ENCODE data around the gene SH2B3. TPM values are rescaled to one million over a fixed set of nuclear protein-coding genes. Genes with fewer than 3 reads are reported as not detected.

The SH2B3 gene
- total RNA-seq, 2 donors from 2014 or later = 26.4 to 40.9 TPM

GRCh38 chr12:111424793-111425251, 19.1 kb downstream of the SH2B3 start:
- H3K9ac ChIP-seq (ENCODE audit: low read depth in 2 of 2, low read length in 2 of 2) = peak overlapping the region; percentile 3 to 57
- no peak overlapping the region for H3K27ac ChIP-seq
- H3K4me3 ChIP-seq = no peak overlapping the region
- H3K27me3 ChIP-seq = no peaks in the 10 kb centered on the region
- H3K4me1 ChIP-seq = peaks cover 29% of the 10 kb centered on the region
- no peak for DNase-seq
- intact Hi-C loops (cut with DNase I) = no loop called here
- H3K9me3 ChIP-seq = no peaks in the 10 kb centered on the region
- no peaks in the 10 kb centered on the region for H3K36me3 ChIP-seq
- TF ChIP-seq CTCF (IDR thresholded peaks at IDR 0.05) = no peak

- no peak overlapping the region for H3K4me3 ChIP-seq
- H3K9me3 ChIP-seq = no peaks in the 10 kb centered on the region
- H3K27ac ChIP-seq = peak overlapping the region; percentile 32
- intact Hi-C loops (cut with DNase I) = no loop called here
- no peak for TF ChIP-seq CTCF (IDR thresholded peaks at IDR 0.05)
- H3K36me3 ChIP-seq = no peaks in the 10 kb centered on the region
- no peak for DNase-seq
- no peaks in the 10 kb centered on the region for H3K27me3 ChIP-seq
- H3K9ac ChIP-seq (ENCODE audit: low read depth in 2 of 2, low read length in 2 of 2) = peak overlapping the region in 1 of 2 donors; percentile 57
- peaks cover 35% of the 10 kb centered on the region for H3K4me1 ChIP-seq
Observed at GRCh38 chr12:111425655-111426054, 19.9 kb downstream of the SH2B3 start.

GRCh38 chr12:111426344-111427185, 20.8 kb downstream of the SH2B3 start:
- Histone ChIP-seq H3K9me3 (no peaks in the 10 kb centered on the region), H3K36me3 (no peaks in the 10 kb centered on the region), H3K27me3 (no peaks in the 10 kb centered on the region), H3K27ac (peak overlapping the region; percentile 66), H3K4me1 (peaks cover 44% of the 10 kb centered on the region), H3K9ac (ENCODE audit: low read depth in 2 of 2, low read length in 2 of 2) (peak overlapping the region in 1 of 2 donors; percentile 57), H3K4me3 (no peak overlapping the region)
- intact Hi-C loops (cut with DNase I) = no loop called here
- peak; percentile 77 for DNase-seq
- TF ChIP-seq CTCF (IDR thresholded peaks at IDR 0.05) = no peak

GRCh38 chr12:111427417-111428074, 21.8 kb downstream of the SH2B3 start:
- no peaks in the 10 kb centered on the region for H3K9me3 ChIP-seq
- peak overlapping the region; percentile 43 to 69 for H3K9ac ChIP-seq (ENCODE audit: low read depth in 2 of 2, low read length in 2 of 2)
- DNase-seq = no peak
- no peaks in the 10 kb centered on the region for H3K27me3 ChIP-seq
- peak overlapping the region; percentile 66 for H3K27ac ChIP-seq
- intact Hi-C loops (cut with DNase I) = no loop called here
- H3K4me1 ChIP-seq = peaks cover 52% of the 10 kb centered on the region
- H3K4me3 ChIP-seq = no peak overlapping the region
- no peaks in the 10 kb centered on the region for H3K36me3 ChIP-seq
- TF ChIP-seq CTCF (IDR thresholded peaks at IDR 0.05) = no peak

- intact Hi-C loops (cut with DNase I) = no loop called here
- DNase-seq = no peak
- no peaks in the 10 kb centered on the region for H3K9me3 ChIP-seq
- peak overlapping the region; percentile 62 to 69 for H3K9ac ChIP-seq (ENCODE audit: low read depth in 2 of 2, low read length in 2 of 2)
- no peaks in the 10 kb centered on the region for H3K27me3 ChIP-seq
- no peak for TF ChIP-seq CTCF (IDR thresholded peaks at IDR 0.05)
- peak overlapping the region; percentile 66 for H3K27ac ChIP-seq
- H3K36me3 ChIP-seq = no peaks in the 10 kb centered on the region
- no peak overlapping the region for H3K4me3 ChIP-seq
- peaks cover 59% of the 10 kb centered on the region for H3K4me1 ChIP-seq
Observed at GRCh38 chr12:111428081-111428727, 22.5 kb downstream of the SH2B3 start.
